Effector memory CD4-positive, alpha-beta T cell (primary cell): ENCODE measurements around the gene OPCML.

ENCODE experiments used
- DNase-seq, 3 donors: peaks; one replicate each; pipeline ENCODE4 v3.0.0-alpha.2; 2020
- H3K27ac ChIP-seq: 2 replicates; pipeline ENCODE4 v1.7.0; 2013; ENCODE audit warnings: mild to moderate bottlenecking, low read length, moderate library complexity; ENCODE audit not compliant: insufficient read depth, poor library complexity, severe bottlenecking
- H3K27me3 ChIP-seq: replicated peaks from 2 replicates; pipeline ENCODE4 v1.7.0; 2013; ENCODE audit warnings: mild to moderate bottlenecking, low read length; ENCODE audit not compliant: insufficient read depth, control insufficient read depth, poor library complexity, severe bottlenecking
- H3K36me3 ChIP-seq: 2 replicates; pipeline ENCODE4 v1.7.0; 2013; ENCODE audit warnings: mild to moderate bottlenecking, low read length, moderate library complexity; ENCODE audit not compliant: control insufficient read depth, insufficient read depth
- H3K4me1 ChIP-seq: 2 replicates; pipeline ENCODE4 v1.7.0; 2013; ENCODE audit warnings: low read length, mild to moderate bottlenecking; ENCODE audit not compliant: control insufficient read depth, insufficient read depth, poor library complexity, severe bottlenecking
- H3K4me3 ChIP-seq: 2 replicates; pipeline ENCODE4 v1.7.0; 2013; ENCODE audit warnings: low read length, low read depth, mild to moderate bottlenecking; ENCODE audit not compliant: insufficient read depth, poor library complexity, severe bottlenecking
- H3K9me3 ChIP-seq: 2 replicates; pipeline ENCODE4 v1.7.0; 2013; ENCODE audit warnings: mild to moderate bottlenecking, low read length, moderate library complexity; ENCODE audit not compliant: control insufficient read depth

OPCML gene

GRCh38 chr11:133171374-133171773 is 360.9 kb downstream of the OPCML start:
- DNase-seq: no peak
- Histone ChIP-seq H3K36me3 (no peaks in the 10 kb centered on the region), H3K4me1 (no peaks in the 10 kb centered on the region), H3K4me3 (no peak overlapping the region), H3K27ac (no peak overlapping the region), H3K9me3 (no peaks in the 10 kb centered on the region), H3K27me3 (no peaks in the 10 kb centered on the region)

DNA sequence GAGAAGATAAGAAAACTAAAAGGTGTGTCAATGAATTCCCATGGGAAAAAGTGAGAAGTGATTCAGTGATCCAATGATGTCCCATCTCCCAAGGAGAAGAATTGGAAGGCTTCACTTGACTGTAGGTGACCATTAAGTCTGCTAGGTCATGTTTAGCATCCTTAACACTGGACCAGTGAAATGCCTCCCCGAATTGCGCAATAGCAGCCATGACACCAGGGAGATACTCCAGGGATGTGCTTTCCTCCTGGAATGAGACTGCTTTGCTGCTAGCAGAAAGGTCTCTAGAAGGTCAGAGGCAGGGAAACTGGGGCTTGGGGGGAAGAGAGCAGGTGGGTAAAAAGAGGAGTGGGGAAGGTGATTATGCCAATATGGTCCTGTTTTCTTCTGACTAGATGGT is 364.3 kb downstream of the OPCML start:
- DNase-seq: no peak
- no peaks in the 10 kb centered on the region for H3K9me3 ChIP-seq
- H3K27me3 ChIP-seq: no peaks in the 10 kb centered on the region
- no peaks in the 10 kb centered on the region for H3K36me3 ChIP-seq
- H3K4me1 ChIP-seq: no peaks in the 10 kb centered on the region
- H3K4me3 ChIP-seq: no peak overlapping the region
- no peak overlapping the region for H3K27ac ChIP-seq

- Histone ChIP-seq H3K9me3 (no peaks in the 10 kb centered on the region), H3K27me3 (no peaks in the 10 kb centered on the region), H3K4me3 (no peak overlapping the region), H3K36me3 (no peaks in the 10 kb centered on the region), H3K27ac (no peak overlapping the region), H3K4me1 (no peaks in the 10 kb centered on the region)
- DNase-seq: no peak
Observed at GRCh38 chr11:133166662-133167061, 365.6 kb downstream of the OPCML start.

GRCh38 chr11:133164986-133165385 is 367.3 kb downstream of the OPCML start:
- Histone ChIP-seq H3K4me3 (no peak overlapping the region), H3K9me3 (no peaks in the 10 kb centered on the region), H3K36me3 (no peaks in the 10 kb centered on the region), H3K4me1 (no peaks in the 10 kb centered on the region), H3K27me3 (no peaks in the 10 kb centered on the region), H3K27ac (no peak overlapping the region)
- DNase-seq: no peak

DNA sequence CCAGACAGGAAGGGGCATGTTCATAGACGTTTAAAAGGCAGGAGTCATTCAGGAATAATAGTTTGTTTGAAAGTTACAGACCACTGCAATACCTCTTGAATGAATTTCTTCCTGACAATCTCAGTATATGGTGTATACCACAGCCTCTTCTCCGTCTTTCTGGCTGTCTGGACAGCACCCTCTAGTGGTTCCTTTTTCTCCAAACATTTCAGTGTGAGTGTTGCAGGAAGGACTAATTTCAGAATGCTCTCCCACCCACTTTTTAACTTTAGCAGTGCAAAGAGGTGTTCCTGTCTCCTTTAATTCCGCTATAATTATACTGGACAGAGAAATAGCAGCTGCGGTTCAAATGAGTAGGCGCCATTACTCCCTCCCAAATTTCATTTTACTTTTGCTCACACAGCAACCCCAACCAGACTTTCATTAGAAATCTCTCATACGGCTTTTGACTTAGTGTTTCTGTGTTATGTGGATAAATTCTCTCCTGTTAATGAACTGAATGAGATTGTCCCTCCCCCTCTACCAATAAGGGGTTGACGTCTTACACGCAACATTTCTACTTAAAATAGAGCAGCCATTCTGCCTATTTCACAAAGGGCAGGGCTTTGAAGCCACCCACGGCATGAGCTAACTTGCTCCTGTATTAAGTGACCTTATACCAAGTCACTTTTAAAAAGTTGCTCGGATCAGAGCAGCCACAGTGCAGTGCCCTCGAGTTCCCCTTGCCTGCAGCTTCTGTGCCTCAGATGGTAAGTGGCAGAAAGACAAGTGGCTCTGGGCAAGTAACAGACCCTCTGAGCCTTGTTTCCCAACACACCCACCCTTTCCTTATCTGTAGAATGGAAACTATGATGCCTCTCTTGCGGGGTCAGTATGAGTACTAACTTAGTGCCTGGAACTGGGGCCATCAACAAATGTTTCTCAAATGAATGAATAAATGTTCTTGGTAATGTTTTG is 368.6 kb downstream of the OPCML start:
- no peaks in the 10 kb centered on the region for H3K36me3 ChIP-seq
- no peak for DNase-seq
- H3K27me3 ChIP-seq: no peaks in the 10 kb centered on the region
- no peak overlapping the region for H3K27ac ChIP-seq
- no peaks in the 10 kb centered on the region for H3K4me1 ChIP-seq
- H3K9me3 ChIP-seq: no peaks in the 10 kb centered on the region
- H3K4me3 ChIP-seq: no peak overlapping the region

DNA sequence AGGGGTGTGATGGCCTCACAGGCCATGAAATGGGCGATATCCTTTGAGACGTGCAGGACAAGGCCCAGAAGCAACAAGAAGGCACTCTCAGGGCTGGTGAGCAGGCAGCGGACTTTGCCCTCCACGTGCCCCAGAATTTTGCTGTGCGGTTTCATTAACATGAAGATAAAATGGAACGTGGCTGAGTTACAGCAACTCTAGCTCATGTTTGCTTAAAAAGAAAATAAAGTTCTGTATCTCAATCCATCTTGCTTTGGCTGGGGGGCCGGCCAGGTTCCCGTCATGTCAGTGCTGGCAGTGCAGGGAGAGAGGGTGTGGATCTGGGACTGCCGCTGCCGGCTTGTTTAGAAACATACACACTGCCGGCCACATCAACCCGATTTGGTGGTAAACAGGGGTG is 370.1 kb downstream of the OPCML start:
- H3K4me1 ChIP-seq: no peaks in the 10 kb centered on the region
- no peak overlapping the region for H3K4me3 ChIP-seq
- no peak overlapping the region for H3K27ac ChIP-seq
- no peaks in the 10 kb centered on the region for H3K9me3 ChIP-seq
- H3K36me3 ChIP-seq: no peaks in the 10 kb centered on the region
- no peaks in the 10 kb centered on the region for H3K27me3 ChIP-seq
- DNase-seq: no peak

DNA sequence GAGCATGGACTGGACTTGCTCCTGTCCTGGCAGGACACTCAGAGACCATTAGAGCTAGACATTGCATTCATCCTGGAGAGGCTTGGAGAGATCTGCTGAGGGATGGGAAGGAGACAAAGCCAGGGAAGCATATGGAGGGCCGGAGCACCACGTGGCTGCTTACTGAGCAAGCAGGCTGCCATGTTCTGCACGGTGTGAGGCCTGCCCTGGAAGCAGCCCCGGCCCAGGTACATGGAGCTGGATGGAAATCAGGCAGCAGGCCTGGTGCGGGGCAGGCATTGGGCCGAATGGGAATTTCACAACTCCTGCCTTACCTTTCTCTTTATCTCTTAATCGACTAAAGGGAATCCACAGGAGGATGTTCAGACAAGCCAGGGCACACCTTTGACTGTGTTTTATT is 371.5 kb downstream of the OPCML start:
- no peak for DNase-seq
- Histone ChIP-seq H3K4me3 (no peak overlapping the region), H3K27me3 (peaks cover 6% of the 10 kb centered on the region), H3K4me1 (no peaks in the 10 kb centered on the region), H3K36me3 (no peaks in the 10 kb centered on the region), H3K27ac (no peak overlapping the region), H3K9me3 (no peaks in the 10 kb centered on the region)

- H3K27me3 ChIP-seq: peaks cover 6% of the 10 kb centered on the region
- no peaks in the 10 kb centered on the region for H3K4me1 ChIP-seq
- H3K9me3 ChIP-seq: no peaks in the 10 kb centered on the region
- DNase-seq: no peak
- H3K36me3 ChIP-seq: no peaks in the 10 kb centered on the region
- no peak overlapping the region for H3K27ac ChIP-seq
- no peak overlapping the region for H3K4me3 ChIP-seq
Observed at GRCh38 chr11:133156986-133157745, 375.1 kb downstream of the OPCML start.

GRCh38 chr11:133154781-133155180 is 377.5 kb downstream of the OPCML start:
- no peak overlapping the region for H3K27ac ChIP-seq
- peaks cover 6% of the 10 kb centered on the region for H3K27me3 ChIP-seq
- no peak overlapping the region for H3K4me3 ChIP-seq
- no peaks in the 10 kb centered on the region for H3K36me3 ChIP-seq
- no peaks in the 10 kb centered on the region for H3K9me3 ChIP-seq
- H3K4me1 ChIP-seq: no peaks in the 10 kb centered on the region
- no peak for DNase-seq

- no peak overlapping the region for H3K27ac ChIP-seq
- no peak overlapping the region for H3K4me3 ChIP-seq
- DNase-seq: no peak
- H3K27me3 ChIP-seq: peaks cover 6% of the 10 kb centered on the region
- H3K9me3 ChIP-seq: no peaks in the 10 kb centered on the region
- no peaks in the 10 kb centered on the region for H3K4me1 ChIP-seq
- H3K36me3 ChIP-seq: no peaks in the 10 kb centered on the region
Observed at GRCh38 chr11:133154076-133154475, 378.2 kb downstream of the OPCML start.
